Adrenal gland (tissue), 12 donors: ENCODE measurements around the gene SYT7. TPM values are rescaled to one million over a fixed set of nuclear protein-coding genes. Genes with fewer than 3 reads are reported as not detected.

Experiments
- DNase-seq, 7 donors: peaks; one replicate each; pipeline ENCODE4 v3.0.0-alpha.2; 2019 to 2020
- H3K27ac ChIP-seq, 5 donors: fragments of 200-600 bp; sonication (generic) in 4 of 5; 1 replicate in 3 of 5; 2 replicates in 2 of 5; pipeline versions ENCODE4 v1.5.1 to v1.8.0; 2016 to 2020; ENCODE audit warnings: mild to moderate bottlenecking in 1 of 5
- H3K27me3 ChIP-seq: fragments of 200-600 bp; 2 replicates; pipeline ENCODE4 v1.8.0; 2021
- H3K36me3 ChIP-seq, 2 donors: fragments of 200-600 bp; replicated peaks in 1 of 2; 1 replicate in 1 of 2; 2 replicates in 1 of 2; pipeline versions ENCODE4 v1.5.1 to v1.8.0; 2018 to 2022
- H3K4me1 ChIP-seq, 2 donors: fragments of 200-600 bp; replicated peaks in 1 of 2; 1 replicate in 1 of 2; 2 replicates in 1 of 2; pipeline versions ENCODE4 v1.5.1 to v1.8.0; 2018 to 2021
- H3K4me3 ChIP-seq, 4 donors: fragments of 200-600 bp; sonication (generic) in 3 of 4; one replicate each; pipeline ENCODE4 v1.5.1; 2016 to 2018
- H3K9me3 ChIP-seq, 3 donors: fragments of 200-600 bp; sonication (generic) in 1 of 3; replicated peaks in 1 of 3; 1 replicate in 2 of 3; 2 replicates in 1 of 3; pipeline versions ENCODE4 v1.5.1 to v1.8.0; 2016 to 2021
- CTCF ChIP-seq, 6 experiments: fragments of 450-650 bp in 4 of 6; fragments of 200-600 bp in 2 of 6; sonication (generic) in 1 of 6; IDR thresholded peaks; 1 replicate in 5 of 6; 2 replicates in 1 of 6; pipeline versions ENCODE4 v1.5.1 to v1.8.0; 2016 to 2021; ENCODE audit warnings: antibody characterized with exemption in 6 of 6, mild to moderate bottlenecking in 2 of 6, moderate library complexity in 1 of 6
- POLR2A ChIP-seq, 2 donors: fragments of 450-650 bp; IDR thresholded peaks; one replicate each; pipeline ENCODE4 v1.6.1; 2017; ENCODE audit warnings: antibody characterized with exemption in 2 of 2, mild to moderate bottlenecking in 2 of 2, moderate library complexity in 1 of 2
- WGBS, 4 donors: extraction: QIAGEN DNeasy Blood & Tissue Kit in 2 of 4; methylation state at CpG; one replicate each; pipeline versions ENCODE4 v1.1.5 to v1.1.7; 2013 to 2017; 5-methylcytosine and 5-hydroxymethylcytosine counted together
- intact Hi-C, 2 donors: fragments of 100-400 bp; cut with DNase I; formaldehyde crosslinking; loops; one replicate each; pipeline versions ENCODE4 v1.14.1 to v1.15.0; 2022 to 2023
- polyA plus RNA-seq, 3 donors: library from polyadenylated mRNA; stranded (reverse); fragments of 200-250 nt in 2 of 3; fragments of 350-450 nt in 1 of 3; fragmentation: Illumina TruSeq in 1 of 3; extraction: RNeasy Lipid Tissue Mini Kit (QIAGEN cat#74804) in 1 of 3; gene quantifications; one replicate each; pipeline ENCODE4 v1.2.3, GENCODE V29; 2013 to 2014
- total RNA-seq, 9 donors: library from RNA; depleted of rRNA in 4 of 9; stranded (reverse); fragments of >200 nt in 4 of 9; fragments of 120-200 nt in 1 of 9; fragmentation: NEBNext Ultra II Directional in 1 of 9; extraction: Animal tissue kit (Norgen Biotek cat#: 25700) in 1 of 9; gene quantifications; one replicate each; pipeline versions ENCODE4 v1.1.0 to v1.2.4, GENCODE V29; 2013 to 2023
- donor health status: healthy with polysubstance abuse.
- donor health status: Bipolar disorder and iron deficiency.
- donor health status: DM: yes; HTN: yes; CAD: no.
- donor health status: DM: no; HTN: no; CAD: no.
- donor health status: DM: no; HTN: no; CAD: no.
- donor health status: DM: yes; HTN: yes; CAD: no.

The SYT7 gene
- total and polyA plus RNA-seq, 12 donors: 0.09 to 6.8 (median 1.3) TPM; not detected in 1

- 7 to 10% (median 9%) methylated on average over 19 to 57 of the region's 57 CpGs for WGBS, 4 donors
- H3K4me3 ChIP-seq: no peak overlapping the region
Observed at GRCh38 chr11:61555051-61555969, 25.6 kb downstream of the SYT7 start.

GRCh38 chr11:61554172-61554988, 26.5 kb downstream of the SYT7 start:
- Histone ChIP-seq H3K4me1 (no peaks in the 10 kb centered on the region), H3K27me3 (peaks cover 23% of the 10 kb centered on the region), H3K9me3 (no peaks in the 10 kb centered on the region), H3K4me3 (no peak overlapping the region), H3K27ac (peak overlapping the region in 1 of 5 donors; percentile 34), H3K36me3 (no peaks in the 10 kb centered on the region)
- TF ChIP-seq CTCF (IDR thresholded peaks at IDR 0.05) (no peak), POLR2A (IDR thresholded peaks at IDR 0.05) (no peak)
- intact Hi-C loops: no loop called here
- WGBS, 4 donors: 36 to 44% (median 40%) methylated on average over 3 to 13 of the region's 13 CpGs
- no peak for DNase-seq

More at GRCh38 chr11:61555051-61555969, 25.6 kb downstream of the SYT7 start:
- Histone ChIP-seq H3K36me3 (no peaks in the 10 kb centered on the region), H3K9me3 (no peaks in the 10 kb centered on the region), H3K27ac (peak overlapping the region in 1 of 5 donors; percentile 34), H3K27me3 (peaks cover 23% of the 10 kb centered on the region), H3K4me1 (no peaks in the 10 kb centered on the region)
- intact Hi-C loops: no loop called here
- no peak for DNase-seq
- no peak for TF ChIP-seq CTCF (IDR thresholded peaks at IDR 0.05)
- TF ChIP-seq POLR2A (IDR thresholded peaks at IDR 0.05): no peak

- Histone ChIP-seq H3K9me3 (no peaks in the 10 kb centered on the region), H3K27me3 (peaks cover 23% of the 10 kb centered on the region), H3K4me1 (no peaks in the 10 kb centered on the region), H3K27ac (no peak overlapping the region), H3K36me3 (no peaks in the 10 kb centered on the region), H3K4me3 (no peak overlapping the region)
- peak in 1 of 7 donors; percentile 70 for DNase-seq
- no peak for TF ChIP-seq POLR2A (IDR thresholded peaks at IDR 0.05)
- TF ChIP-seq CTCF (IDR thresholded peaks at IDR 0.05): no peak
- intact Hi-C loops: no loop called here
- 45 to 59% (median 54%) methylated on average over 11 to 15 of the region's 15 CpGs for WGBS, 4 donors
Observed at GRCh38 chr11:61553373-61554171, 27.3 kb downstream of the SYT7 start.
